ENCODE data around the gene MCRIP2.

DNA sequence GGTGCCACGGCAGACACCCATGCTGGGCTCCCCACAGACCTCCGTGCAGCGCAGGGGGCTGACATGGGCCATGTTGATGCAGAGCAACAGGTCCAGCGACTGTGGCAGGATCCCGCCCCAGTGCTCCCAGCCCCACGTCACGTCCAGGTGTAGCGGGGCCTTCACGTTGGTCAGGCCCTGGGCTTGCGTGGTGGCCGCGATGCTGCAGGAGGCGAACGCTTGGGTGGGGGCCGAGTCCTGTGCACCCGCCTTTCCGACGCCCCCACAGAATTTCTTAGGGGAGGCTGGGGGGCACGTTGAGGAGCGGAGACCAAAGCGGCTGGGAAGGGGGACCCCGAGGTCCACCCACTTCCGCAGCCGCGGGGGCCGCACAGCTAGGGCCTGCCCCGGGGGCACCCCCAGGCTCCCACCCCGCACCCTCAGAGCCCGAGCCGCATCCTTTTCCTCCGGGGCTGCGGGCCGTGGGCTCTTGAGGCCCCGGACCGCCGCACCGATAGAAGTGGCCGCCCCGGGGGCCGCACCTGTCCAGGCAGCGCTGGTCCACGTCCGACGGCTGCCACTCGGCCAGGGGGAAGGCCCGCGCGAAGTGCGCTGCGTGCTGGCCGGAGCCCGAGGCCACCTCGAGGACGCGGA lies 5.9 kb upstream of the MCRIP2 start:
- no peak for TF ChIP-seq RAD21 (conservative IDR thresholded peaks at IDR 0.05)
- TF ChIP-seq TAF1 (IDR thresholded peaks at IDR 0.05; ENCODE audit: low read depth) = no peak
- no peak for TF ChIP-seq EP300 (conservative IDR thresholded peaks at IDR 0.05; ENCODE audit: poor library complexity, severe bottlenecking)
- TF ChIP-seq, protein P1, sequence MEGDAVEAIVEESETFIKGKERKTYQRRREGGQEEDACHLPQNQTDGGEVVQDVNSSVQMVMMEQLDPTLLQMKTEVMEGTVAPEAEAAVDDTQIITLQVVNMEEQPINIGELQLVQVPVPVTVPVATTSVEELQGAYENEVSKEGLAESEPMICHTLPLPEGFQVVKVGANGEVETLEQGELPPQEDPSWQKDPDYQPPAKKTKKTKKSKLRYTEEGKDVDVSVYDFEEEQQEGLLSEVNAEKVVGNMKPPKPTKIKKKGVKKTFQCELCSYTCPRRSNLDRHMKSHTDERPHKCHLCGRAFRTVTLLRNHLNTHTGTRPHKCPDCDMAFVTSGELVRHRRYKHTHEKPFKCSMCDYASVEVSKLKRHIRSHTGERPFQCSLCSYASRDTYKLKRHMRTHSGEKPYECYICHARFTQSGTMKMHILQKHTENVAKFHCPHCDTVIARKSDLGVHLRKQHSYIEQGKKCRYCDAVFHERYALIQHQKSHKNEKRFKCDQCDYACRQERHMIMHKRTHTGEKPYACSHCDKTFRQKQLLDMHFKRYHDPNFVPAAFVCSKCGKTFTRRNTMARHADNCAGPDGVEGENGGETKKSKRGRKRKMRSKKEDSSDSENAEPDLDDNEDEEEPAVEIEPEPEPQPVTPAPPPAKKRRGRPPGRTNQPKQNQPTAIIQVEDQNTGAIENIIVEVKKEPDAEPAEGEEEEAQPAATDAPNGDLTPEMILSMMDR (IDR thresholded peaks at IDR 0.05; ENCODE audit: poor library complexity, severe bottlenecking) = no peak

Data from neural cell (in vitro differentiated cells).